CD8-positive, alpha-beta memory T cell (primary cell): ENCODE measurements around the gene COMMD7. TPM values are rescaled to one million over a fixed set of nuclear protein-coding genes. Genes with fewer than 3 reads are reported as not detected.

Source experiments
- CTCF ChIA-PET: fragments of 350-600 bp; sonication (Branson Sonifier 250); formaldehyde crosslinking; loops from one replicate; lab custom pipeline; 2021; ENCODE audit warnings: antibody characterized with exemption; lab: Charles Lee
- POLR2A ChIA-PET: fragments of 350-600 bp; sonication (Branson Sonifier 250); formaldehyde crosslinking; loops from one replicate; lab custom pipeline; 2021; ENCODE audit warnings: antibody characterized with exemption; lab: Charles Lee
- DNase-seq, 5 donors: peaks; one replicate each; pipeline versions ENCODE4 v3.0.0 to v3.0.0-alpha.2; 2020 to 2022; ENCODE audit warnings: mixed read lengths in 1 of 5
- H3K27ac ChIP-seq: one replicate; pipeline ENCODE4 v1.7.0; 2013; ENCODE audit warnings: low read depth, mild to moderate bottlenecking, low read length, moderate library complexity
- H3K27me3 ChIP-seq: 2 replicates; pipeline ENCODE4 v1.7.0; 2013; ENCODE audit warnings: low read length, mild to moderate bottlenecking; ENCODE audit not compliant: insufficient read depth, poor library complexity, severe bottlenecking
- H3K36me3 ChIP-seq: 2 replicates; pipeline ENCODE4 v1.7.0; 2013; ENCODE audit warnings: mild to moderate bottlenecking, low read length, moderate library complexity; ENCODE audit not compliant: insufficient read depth
- H3K4me1 ChIP-seq: 2 replicates; pipeline ENCODE4 v1.7.0; 2013; ENCODE audit warnings: mild to moderate bottlenecking, low read length, moderate library complexity; ENCODE audit not compliant: insufficient read depth
- H3K4me3 ChIP-seq: 2 replicates; pipeline ENCODE4 v1.7.0; 2013; ENCODE audit warnings: mild to moderate bottlenecking, low read length
- H3K9me3 ChIP-seq: 2 replicates; pipeline ENCODE4 v1.7.0; 2013; ENCODE audit warnings: mild to moderate bottlenecking, low read length
- H3K27ac Mint-ChIP-seq, 8 donors: one replicate each; pipeline ENCODE4 v1.8.0; 2020 to 2021; ENCODE audit warnings: mixed read lengths in 8 of 8, mild to moderate bottlenecking in 6 of 8, inconsistent platforms in 3 of 8, moderate library complexity in 3 of 8
- H3K27me3 Mint-ChIP-seq, 2 donors: one replicate each; pipeline ENCODE4 v1.8.0; 2020 to 2021; ENCODE audit warnings: mixed read lengths in 2 of 2, mild to moderate bottlenecking in 1 of 2, moderate library complexity in 1 of 2
- H3K36me3 Mint-ChIP-seq, 3 donors: one replicate each; pipeline ENCODE4 v1.8.0; 2020 to 2021; ENCODE audit warnings: mixed read lengths in 3 of 3, inconsistent platforms in 1 of 3, mild to moderate bottlenecking in 1 of 3
- H3K4me1 Mint-ChIP-seq, 3 donors: one replicate each; pipeline ENCODE4 v1.8.0; 2020 to 2021; ENCODE audit warnings: mixed read lengths in 3 of 3, inconsistent platforms in 1 of 3, mild to moderate bottlenecking in 1 of 3
- H3K4me3 Mint-ChIP-seq, 7 donors: one replicate each; pipeline ENCODE4 v1.8.0; 2020 to 2021; ENCODE audit warnings: mixed read lengths in 7 of 7, mild to moderate bottlenecking in 6 of 7, moderate library complexity in 4 of 7, inconsistent platforms in 2 of 7
- H3K9me3 Mint-ChIP-seq, 5 donors: one replicate each; pipeline ENCODE4 v1.8.0; 2020 to 2022; ENCODE audit warnings: mixed read lengths in 5 of 5, mild to moderate bottlenecking in 3 of 5, moderate library complexity in 2 of 5, inconsistent platforms in 1 of 5
- polyA plus RNA-seq: library from polyadenylated mRNA; unstranded; fragments of 300-500 nt; fragmentation: Illumina TruSeq; gene quantifications from one replicate; pipeline ENCODE4 v1.2.3, GENCODE V29; 2021
- total RNA-seq, 2 experiments: library from RNA; stranded (reverse); gene quantifications; one replicate each; pipeline ENCODE4 v1.2.3, GENCODE V29; 2021

The COMMD7 gene
- total and polyA plus RNA-seq, 3 experiments from 2014 or later = 33.8 to 105 (median 35.6) TPM

GRCh38 chr20:32652739-32653526, 90.3 kb downstream of the COMMD7 start:
- H3K36me3 Mint-ChIP-seq = no peaks in the 10 kb centered on the region
- no peaks in the 10 kb centered on the region for H3K9me3 Mint-ChIP-seq
- H3K27me3 Mint-ChIP-seq = no peaks in the 10 kb centered on the region
- H3K4me3 Mint-ChIP-seq = peak overlapping the region in 2 of 7 donors; percentile 26 to 37
- Histone ChIP-seq H3K27me3 (no peaks in the 10 kb centered on the region), H3K36me3 (no peaks in the 10 kb centered on the region), H3K4me3 (no peak overlapping the region), H3K27ac (no peak overlapping the region), H3K4me1 (peaks cover 6% of the 10 kb centered on the region), H3K9me3 (no peaks in the 10 kb centered on the region)
- peak overlapping the region in 2 of 8 donors; percentile 43 to 47 for H3K27ac Mint-ChIP-seq
- POLR2A ChIA-PET = interaction anchor here (0.6 kb wide), 1 partner anchor 130 kb away, joined by 3 read pairs; no protein-coding TSS in a partner anchor
- peak; percentile 75 to 90 (median 83) for DNase-seq
- CTCF ChIA-PET = interaction anchor here (0.6 to 9.6 kb wide), 18 partner anchors 9 to 800 kb away, joined by 3 to 186 read pairs (median 4); partner anchors contain the start of gene C20orf203
- H3K4me1 Mint-ChIP-seq = peaks cover 5 to 11% (median 8%) of the 10 kb centered on the region in 3 donors

Other genes starting within 250 kb of the COMMD7 start
- 10 to 100 TPM; 15.8 to 19.8 TPM for gene NOL4L, start 158.1 kb downstream of the COMMD7 start, total RNA-seq
- gene NOL4L, start 158.1 kb downstream of the COMMD7 start, polyA plus RNA-seq = 15.4 TPM
- not detected for gene C20orf203, start 69.5 kb downstream of the COMMD7 start, total RNA-seq
- gene C20orf203, start 69.5 kb downstream of the COMMD7 start, polyA plus RNA-seq = not detected
- 1 to 10 TPM in 1 of 2 experiments, under 1 TPM in 1; 1.00 to 1.4 TPM for gene DNMT3B, start 18.9 kb upstream of the COMMD7 start, total RNA-seq
- gene DNMT3B, start 18.9 kb upstream of the COMMD7 start, polyA plus RNA-seq = 0.22 TPM
- 100 to 1,000 TPM; 154 to 159 TPM for gene MAPRE1, start 76.5 kb upstream of the COMMD7 start, total RNA-seq
- gene MAPRE1, start 76.5 kb upstream of the COMMD7 start, polyA plus RNA-seq = 96.3 TPM
- gene EFCAB8, start 115.5 kb upstream of the COMMD7 start, total RNA-seq = under 1 TPM; 0.35 to 0.69 TPM
- gene EFCAB8, start 115.5 kb upstream of the COMMD7 start, polyA plus RNA-seq = not detected